Ureter (tissue), 1 donor: ENCODE data around the gene FOXO3. TPM values are rescaled to one million over a fixed set of nuclear protein-coding genes. Genes with fewer than 3 reads are reported as not detected.
"Not testable (repeated sequence)": the region's sequence is repeated elsewhere in the genome, so short reads cannot be mapped to it uniquely, and the experiment has no call there.

Source experiments
- DNase-seq: peaks from one replicate; pipeline ENCODE4 v3.0.0-alpha.2; 2020; ENCODE audit warnings: low spot score
- total RNA-seq: library from RNA; stranded (reverse); gene quantifications from one replicate; pipeline ENCODE4 v1.2.4, GENCODE V29; 2023
- donor health status: DM: yes; HTN: yes; CAD: no.

FOXO3 gene
- total RNA-seq = 66.7 TPM

GRCh38 chr6:108560463-108561308 lies at the start of gene FOXO3:
TSS of gene FOXO3 (plus strand) at chr6:108560917. CDS start at chr6:108561209, 292 bp downstream.
- DNase-seq = peak; percentile 93

GRCh38 chr6:108518714-108519576 lies 41.8 kb upstream of the FOXO3 start:
- no peak for DNase-seq

GRCh38 chr6:108521616-108522107 lies 39.1 kb upstream of the FOXO3 start:
- no peak for DNase-seq

- no peak for DNase-seq
Observed at GRCh38 chr6:108523697-108524096, 37.0 kb upstream of the FOXO3 start.

- no peak for DNase-seq
Observed at GRCh38 chr6:108524528-108525248, 36.0 kb upstream of the FOXO3 start.

GRCh38 chr6:108526739-108527174 lies 34.0 kb upstream of the FOXO3 start:
- DNase-seq = no peak

GRCh38 chr6:108528878-108529277 lies 31.8 kb upstream of the FOXO3 start:
- DNase-seq = no peak

GRCh38 chr6:108531332-108531731 lies 29.4 kb upstream of the FOXO3 start:
- DNase-seq = no peak

- no peak for DNase-seq
Observed at GRCh38 chr6:108535114-108535742, 25.5 kb upstream of the FOXO3 start.

- DNase-seq = not testable (repeated sequence)
Observed at GRCh38 chr6:108535920-108536535, 24.7 kb upstream of the FOXO3 start.

GRCh38 chr6:108541843-108542759 lies 18.6 kb upstream of the FOXO3 start:
- peak; percentile 83 for DNase-seq

- DNase-seq = no peak
Observed at GRCh38 chr6:108543175-108543940, 17.4 kb upstream of the FOXO3 start.

- no peak for DNase-seq
Observed at GRCh38 chr6:108544606-108545005, 16.1 kb upstream of the FOXO3 start.

GRCh38 chr6:108546079-108547049 lies 14.4 kb upstream of the FOXO3 start:
- DNase-seq = no peak

GRCh38 chr6:108549241-108549640 lies 11.5 kb upstream of the FOXO3 start:
- no peak for DNase-seq

GRCh38 chr6:108549741-108550140 lies 11.0 kb upstream of the FOXO3 start:
- no peak for DNase-seq

GRCh38 chr6:108550256-108550655 lies 10.5 kb upstream of the FOXO3 start:
- no peak for DNase-seq
